SK-N-SH (cell line): ENCODE data around the gene TPRG1.

Source experiments
- CTCF ChIP-seq: fragments of 200-600 bp; sonication (generic); IDR thresholded peaks from 2 replicates; pipeline ENCODE4 v1.6.1; 2017; ENCODE audit warnings: antibody characterized with exemption, mild to moderate bottlenecking, moderate library complexity
- FOXM1 ChIP-seq: IDR thresholded peaks from 2 replicates; pipeline ENCODE4 v1.4.0; 2012; ENCODE audit warnings: low read depth, mild to moderate bottlenecking
- POLR2AphosphoS5 ChIP-seq: IDR thresholded peaks from 2 replicates; pipeline ENCODE4 v1.6.1; 2012; ENCODE audit warnings: low read depth, low read length
- TAF1 ChIP-seq: IDR thresholded peaks from 2 replicates; pipeline ENCODE4 v1.6.1; 2012; ENCODE audit warnings: low read depth, mild to moderate bottlenecking, low read length, moderate library complexity, borderline replicate concordance

GRCh38 chr3:189186101-189186500, 14.3 kb downstream of the TPRG1 start:
- TF ChIP-seq TAF1: no peak
- no peak for TF ChIP-seq POLR2AphosphoS5
- TF ChIP-seq CTCF: no peak
- TF ChIP-seq FOXM1: no peak
